GM19463 (cell line): ENCODE data around the gene SLC66A2.

ENCODE experiments used
- ATAC-seq: cut with Tn5 transposase; IDR thresholded peaks from one replicate; pipeline ENCODE4 v1.9.1; 2021; ENCODE audit warnings: mild to moderate bottlenecking, moderate library complexity; ENCODE audit not compliant: unreplicated experiment

Gene SLC66A2

GRCh38 chr18:79904357-79905147 lies 46.9 kb downstream of the SLC66A2 start:
- ATAC-seq: no peak

GRCh38 chr18:79903787-79904356 lies 47.6 kb downstream of the SLC66A2 start:
- no peak for ATAC-seq

GRCh38 chr18:79903071-79903635 lies 48.3 kb downstream of the SLC66A2 start:
- ATAC-seq: no peak

- no peak for ATAC-seq
Measured at GRCh38 chr18:79902640-79903039, 48.8 kb downstream of the SLC66A2 start.

- no peak for ATAC-seq
Measured at GRCh38 chr18:79902075-79902474, 49.4 kb downstream of the SLC66A2 start.

DNA sequence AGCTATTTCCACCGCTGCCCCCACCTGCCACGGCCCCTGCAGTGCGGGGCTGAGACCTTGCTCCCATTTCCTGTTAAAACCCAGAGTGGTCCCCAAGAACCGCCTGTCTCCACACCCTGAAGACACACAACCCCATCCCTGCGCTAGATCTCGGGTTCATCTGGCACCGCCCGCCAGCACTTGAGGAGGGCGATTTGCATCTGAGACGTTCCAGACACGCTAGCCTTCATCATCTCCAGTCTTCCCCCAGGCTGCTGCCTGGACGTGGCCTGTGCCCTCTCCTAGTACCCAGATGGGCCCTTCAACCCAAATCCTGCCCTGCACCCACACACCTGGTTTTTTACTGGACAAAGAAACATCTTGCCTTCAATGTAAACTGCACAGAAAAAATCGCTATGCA lies 49.8 kb downstream of the SLC66A2 start:
- ATAC-seq: no peak

DNA sequence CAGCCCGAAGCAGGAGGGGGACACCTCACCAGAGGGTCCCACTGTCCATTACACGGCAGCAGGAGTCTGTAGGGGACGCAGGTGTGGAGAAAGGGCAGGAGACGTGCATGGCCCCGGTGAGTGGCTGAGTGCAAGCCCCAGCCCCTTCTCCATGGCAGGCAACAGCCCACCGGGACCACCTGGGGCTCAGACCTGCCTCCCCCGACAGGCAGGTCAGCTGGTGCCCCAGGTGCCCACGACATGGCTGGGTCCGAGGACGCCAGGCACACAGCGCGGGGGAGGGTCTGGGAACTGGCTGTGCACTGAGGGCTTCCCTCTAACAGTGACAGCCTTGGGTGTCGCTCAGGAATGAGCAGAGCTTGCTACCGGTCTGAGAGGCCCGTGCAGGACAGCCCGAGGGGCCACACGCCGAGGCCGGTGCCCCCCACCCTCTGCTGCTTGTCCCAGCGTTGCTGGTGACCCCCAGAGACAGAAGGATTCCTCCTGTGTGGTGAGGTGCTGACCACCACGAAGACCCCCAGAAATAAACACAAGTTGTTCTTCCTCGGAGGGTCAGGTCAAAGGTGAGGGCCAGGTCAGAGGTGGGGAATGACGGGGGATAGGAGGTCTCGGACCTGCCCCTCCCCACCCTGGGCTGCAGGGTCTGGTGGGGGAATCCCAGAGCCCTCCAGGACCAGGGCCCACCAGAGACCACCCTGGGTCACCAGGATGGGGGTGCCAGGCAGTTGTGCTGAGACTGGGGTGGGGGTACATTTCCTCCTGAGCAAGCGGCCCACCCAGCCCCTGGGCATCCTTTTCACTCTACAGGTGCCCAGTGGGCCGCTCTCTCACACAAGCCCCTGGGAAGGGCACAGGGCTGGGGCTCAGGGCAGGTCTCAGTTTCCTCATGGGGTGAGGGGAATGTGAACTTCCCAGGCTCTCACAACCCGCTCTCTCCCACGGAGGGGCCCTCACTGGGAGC lies 50.6 kb downstream of the SLC66A2 start:
- no peak for ATAC-seq

GRCh38 chr18:79899609-79900445 lies 51.6 kb downstream of the SLC66A2 start:
- ATAC-seq: no peak

GRCh38 chr18:79898952-79899608 lies 52.4 kb downstream of the SLC66A2 start:
- ATAC-seq: no peak

GRCh38 chr18:79897940-79898625 lies 53.4 kb downstream of the SLC66A2 start:
- ATAC-seq: no peak

- no peak for ATAC-seq
Measured at GRCh38 chr18:79896738-79897137, 54.7 kb downstream of the SLC66A2 start.

- ATAC-seq: no peak
Measured at GRCh38 chr18:79890674-79891073, 60.8 kb downstream of the SLC66A2 start.

GRCh38 chr18:79889569-79889968 lies 61.9 kb downstream of the SLC66A2 start:
- ATAC-seq: no peak

DNA sequence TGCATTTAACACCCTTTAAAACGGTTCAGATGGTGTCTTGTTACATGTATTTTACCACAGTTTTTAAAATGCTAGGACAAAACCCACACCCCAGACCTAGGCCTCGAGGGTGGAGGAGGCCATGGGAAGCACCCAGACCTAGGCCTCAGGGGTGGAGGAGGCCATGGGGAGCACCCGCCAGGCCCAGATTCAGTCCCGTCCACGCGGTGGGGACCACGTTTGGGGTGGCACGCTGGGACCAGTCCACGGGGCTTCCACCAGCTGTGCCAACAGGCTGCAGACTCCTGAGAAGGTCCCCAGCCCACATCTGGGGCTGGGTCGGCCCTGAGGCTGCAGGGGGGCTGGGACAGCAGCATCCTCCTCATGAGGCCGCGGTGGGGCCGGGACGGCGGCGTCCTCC lies 63.4 kb downstream of the SLC66A2 start:
- no peak for ATAC-seq

DNA sequence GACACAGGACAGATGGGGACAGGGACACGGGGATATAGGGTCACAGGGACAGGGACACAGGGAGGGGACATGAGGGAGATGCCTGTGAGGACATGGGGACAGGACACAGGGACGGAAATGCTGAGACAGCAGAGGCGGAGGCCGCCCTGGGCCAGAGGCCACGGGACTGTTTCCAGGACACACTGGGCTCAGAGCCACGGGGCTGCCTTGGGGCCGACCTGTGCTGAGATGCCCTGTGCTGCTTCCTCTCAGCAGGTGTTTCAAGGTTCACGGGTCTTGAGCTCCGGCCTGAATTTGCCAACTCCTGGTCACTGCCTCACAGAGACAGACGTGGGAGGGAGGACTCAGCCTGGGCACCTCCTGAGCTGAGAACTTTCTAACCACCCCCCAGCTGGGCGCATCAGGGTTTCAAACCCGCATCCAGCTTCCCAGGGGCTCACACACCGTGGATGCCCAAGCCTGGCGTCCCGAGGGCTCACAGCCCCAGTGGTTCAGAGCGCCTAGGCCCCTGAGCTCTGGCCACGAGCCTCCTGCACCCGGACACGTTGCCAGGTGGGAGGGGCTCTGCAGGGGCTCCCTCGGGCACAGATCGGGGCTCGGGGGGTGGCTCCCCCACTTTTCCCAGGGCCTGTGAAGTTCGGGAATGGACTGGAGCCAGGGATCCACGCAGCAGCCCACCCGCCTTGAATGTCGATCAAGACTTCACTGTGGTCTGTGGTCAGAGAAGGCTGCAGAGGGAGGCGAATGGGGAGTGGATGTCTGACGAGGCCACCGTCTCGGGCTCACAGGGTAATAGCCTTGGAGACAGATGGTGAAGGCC lies 64.1 kb downstream of the SLC66A2 start:
- ATAC-seq: no peak

GRCh38 chr18:79884963-79885728 lies 66.3 kb downstream of the SLC66A2 start:
- ATAC-seq: no peak

DNA sequence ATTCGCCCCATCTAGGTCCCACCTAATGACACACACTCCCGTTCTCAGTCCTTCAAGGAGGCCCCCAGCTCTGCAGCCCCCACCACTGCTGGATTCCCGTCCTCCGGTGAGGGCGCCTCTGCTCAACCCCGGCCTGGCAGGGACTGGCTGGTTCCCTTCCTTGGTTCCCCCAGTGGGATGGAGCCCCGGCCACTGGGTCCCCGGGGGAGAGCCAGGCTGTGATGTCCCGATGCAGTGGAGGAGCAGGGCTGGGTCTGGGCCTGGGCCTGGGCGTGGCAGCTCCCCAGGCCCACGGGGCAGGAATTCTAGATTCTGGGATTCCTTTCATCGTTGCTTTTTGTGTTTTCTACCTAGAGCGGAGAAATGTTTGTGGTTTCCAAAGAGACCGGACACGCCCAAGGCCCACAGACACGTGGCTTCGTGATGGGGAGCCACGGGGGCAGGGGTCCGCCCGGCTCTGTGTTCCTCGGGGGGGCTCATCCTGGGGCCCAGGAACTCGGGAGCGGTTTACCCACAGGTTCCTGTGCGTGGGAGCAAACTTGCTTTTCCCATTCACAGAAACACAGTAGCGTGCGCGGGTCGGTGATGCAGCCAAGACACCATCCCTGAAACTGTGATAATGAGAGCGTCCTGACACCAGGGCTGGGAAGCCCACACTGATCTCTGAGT lies 67.0 kb downstream of the SLC66A2 start:
- ATAC-seq: no peak
